MM.1S (cell line): ENCODE data around the gene ST6GAL1.

Experiments
- DNase-seq: peaks from one replicate; pipeline ENCODE4 v3.0.0-alpha.2; 2015
- H2AFZ ChIP-seq: fragments of 300-600 bp; sonication (generic); 2 replicates; pipeline ENCODE4 v1.6.0; 2016; ENCODE audit warnings: antibody characterized with exemption, low read length
- H3F3A ChIP-seq: fragments of 300-600 bp; sonication (generic); 2 replicates; pipeline ENCODE4 v1.6.1; 2016; ENCODE audit warnings: mild to moderate bottlenecking, antibody characterized with exemption, low read length, moderate library complexity, mixed read lengths; ENCODE audit not compliant: insufficient read depth
- H3K27ac ChIP-seq: fragments of 300-600 bp; sonication (generic); 2 replicates; pipeline ENCODE4 v1.5.1; 2016; ENCODE audit warnings: mild to moderate bottlenecking, low read length
- H3K27me3 ChIP-seq: fragments of 300-600 bp; sonication (generic); replicated peaks from 2 replicates; pipeline ENCODE4 v1.6.0; 2016; ENCODE audit warnings: low read length; ENCODE audit not compliant: insufficient read depth
- H3K36me3 ChIP-seq: fragments of 300-600 bp; sonication (generic); replicated peaks from 2 replicates; pipeline ENCODE4 v1.6.1; 2016; ENCODE audit warnings: mild to moderate bottlenecking, low read length, mixed read lengths; ENCODE audit not compliant: insufficient read depth
- H3K4me1 ChIP-seq: fragments of 300-600 bp; sonication (generic); 2 replicates; pipeline ENCODE4 v1.6.1; 2016; ENCODE audit warnings: low read length, mixed read lengths
- H3K4me2 ChIP-seq: fragments of 300-600 bp; sonication (generic); 2 replicates; pipeline ENCODE4 v1.6.0; 2016; ENCODE audit warnings: low read depth, low read length
- H3K4me3 ChIP-seq: fragments of 300-600 bp; sonication (generic); 2 replicates; pipeline ENCODE4 v1.5.1; 2016; ENCODE audit warnings: low read length, mixed read lengths
- H3K79me2 ChIP-seq: fragments of 300-600 bp; sonication (generic); 2 replicates; pipeline ENCODE4 v1.6.1; 2016; ENCODE audit warnings: mixed run types, low read length, mixed read lengths
- H3K9ac ChIP-seq: fragments of 300-600 bp; sonication (generic); 2 replicates; pipeline ENCODE4 v1.6.1; 2016; ENCODE audit warnings: low read length, mixed read lengths
- H3K9me2 ChIP-seq: fragments of 300-600 bp; sonication (generic); replicated peaks from 2 replicates; pipeline ENCODE4 v1.6.1; 2016; ENCODE audit warnings: mild to moderate bottlenecking, low read length, mixed read lengths; ENCODE audit not compliant: insufficient read depth
- H3K9me3 ChIP-seq: fragments of 300-600 bp; sonication (generic); replicated peaks from 2 replicates; pipeline ENCODE4 v1.6.1; 2016; ENCODE audit warnings: mild to moderate bottlenecking, low read length, mixed read lengths; ENCODE audit not compliant: insufficient read depth
- H4K20me1 ChIP-seq: fragments of 300-600 bp; sonication (generic); 2 replicates; pipeline ENCODE4 v1.6.1; 2016; ENCODE audit warnings: mild to moderate bottlenecking, low read length, moderate library complexity, mixed read lengths; ENCODE audit not compliant: insufficient read depth
- CTCF ChIP-seq: fragments of 300-600 bp; sonication (generic); IDR thresholded peaks from 2 replicates; pipeline ENCODE4 v1.5.1; 2016; ENCODE audit warnings: antibody characterized with exemption, low read length, mixed read lengths
- EZH2 ChIP-seq: fragments of 300-600 bp; sonication (generic); optimal IDR thresholded peaks from 2 replicates; pipeline ENCODE3; 2017; ENCODE audit warnings: low read depth, mild to moderate bottlenecking, antibody characterized with exemption, low read length, mixed read lengths
- EZH2phosphoT487 ChIP-seq: fragments of 300-600 bp; sonication (generic); IDR thresholded peaks from 2 replicates; pipeline ENCODE4 v1.6.1; 2018; ENCODE audit warnings: antibody characterized with exemption, low read length

Gene ST6GAL1

GRCh38 chr3:187039100-187039722 is 108.9 kb downstream of the ST6GAL1 start:
- Histone ChIP-seq H3K79me2 (peaks cover 91% of the 10 kb centered on the region), H3K4me1 (peaks cover 50% of the 10 kb centered on the region)
- TF ChIP-seq EZH2 (no peak), EZH2phosphoT487 (no peak), CTCF (no peak)

GRCh38 chr3:187039723-187040414 is 109.5 kb downstream of the ST6GAL1 start:
- TF ChIP-seq EZH2phosphoT487 (no peak), EZH2 (no peak), CTCF (no peak)
- Histone ChIP-seq H2AFZ (no peak overlapping the region), H3K36me3 (peaks cover 36% of the 10 kb centered on the region), H3K9ac (no peak overlapping the region), H3K27ac (no peak overlapping the region), H3K9me2 (no peaks in the 10 kb centered on the region), H3K4me3 (no peak overlapping the region), H3K79me2 (peaks cover 91% of the 10 kb centered on the region), H3K9me3 (no peaks in the 10 kb centered on the region), H3K27me3 (no peaks in the 10 kb centered on the region), H3K4me1 (peaks cover 56% of the 10 kb centered on the region), H3F3A (peaks cover 21% of the 10 kb centered on the region), H4K20me1 (no peaks in the 10 kb centered on the region), H3K4me2 (no peak overlapping the region)
- no peak for DNase-seq

More at GRCh38 chr3:187039100-187039722, 108.9 kb downstream of the ST6GAL1 start:
- peaks cover 41% of the 10 kb centered on the region for H3K36me3 ChIP-seq
- H3K4me2 ChIP-seq: no peak overlapping the region
- peaks cover 21% of the 10 kb centered on the region for H3F3A ChIP-seq
- H3K9me3 ChIP-seq: no peaks in the 10 kb centered on the region
- H3K27ac ChIP-seq: no peak overlapping the region
- no peaks in the 10 kb centered on the region for H3K9me2 ChIP-seq
- no peak overlapping the region for H3K9ac ChIP-seq
- H3K4me3 ChIP-seq: no peak overlapping the region
- DNase-seq: no peak
- no peaks in the 10 kb centered on the region for H4K20me1 ChIP-seq
- no peak overlapping the region for H2AFZ ChIP-seq
- H3K27me3 ChIP-seq: no peaks in the 10 kb centered on the region

- Histone ChIP-seq H3K4me1 (peaks cover 58% of the 10 kb centered on the region), H3K9ac (no peak overlapping the region), H4K20me1 (no peaks in the 10 kb centered on the region), H2AFZ (no peak overlapping the region), H3K27me3 (no peaks in the 10 kb centered on the region), H3K36me3 (peaks cover 31% of the 10 kb centered on the region), H3K4me2 (no peak overlapping the region), H3F3A (peaks cover 17% of the 10 kb centered on the region), H3K9me2 (no peaks in the 10 kb centered on the region), H3K79me2 (peaks cover 92% of the 10 kb centered on the region), H3K9me3 (no peaks in the 10 kb centered on the region), H3K4me3 (no peak overlapping the region), H3K27ac (no peak overlapping the region)
- TF ChIP-seq CTCF (no peak), EZH2 (no peak), EZH2phosphoT487 (no peak)
- DNase-seq: no peak
Measured at GRCh38 chr3:187040516-187041361, 110.4 kb downstream of the ST6GAL1 start.
